T-helper 17 cell (primary cell): Measurements from ENCODE around the gene MRPS26. TPM values are rescaled to one million over a fixed set of nuclear protein-coding genes. Genes with fewer than 3 reads are reported as not detected.
"Not testable (repeated sequence)": the region's sequence is repeated elsewhere in the genome, so short reads cannot be mapped to it uniquely, and the experiment has no call there.

Experiments
- ATAC-seq: fragments of 150-1000 bp; cut with Tn5 transposase; 2 replicates; pipeline ENCODE4 v1.10.0; 2021; ENCODE audit warnings: mild to moderate bottlenecking, moderate library complexity
- DNase-seq, 3 donors: peaks; one replicate each; pipeline versions ENCODE4 v3.0.0 to v3.0.0-alpha.2; 2020 to 2021
- H3K9me3 ChIP-seq: one replicate; pipeline ENCODE4 v1.7.0; 2013; ENCODE audit warnings: low read length, mild to moderate bottlenecking; ENCODE audit not compliant: control insufficient read depth, poor library complexity, severe bottlenecking
- H3K27ac Mint-ChIP-seq: one replicate; pipeline ENCODE4 v1.8.0; 2022; ENCODE audit warnings: mild to moderate bottlenecking, moderate library complexity, mixed read lengths
- H3K27me3 Mint-ChIP-seq: one replicate; pipeline ENCODE4 v1.8.0; 2022; ENCODE audit warnings: mixed read lengths
- H3K36me3 Mint-ChIP-seq: one replicate; pipeline ENCODE4 v1.8.0; 2022; ENCODE audit warnings: low read depth, mixed read lengths
- H3K4me1 Mint-ChIP-seq: one replicate; pipeline ENCODE4 v1.8.0; 2022; ENCODE audit warnings: mild to moderate bottlenecking, mixed read lengths
- H3K4me3 Mint-ChIP-seq: one replicate; pipeline ENCODE4 v1.8.0; 2022; ENCODE audit warnings: mild to moderate bottlenecking, moderate library complexity, mixed read lengths
- total RNA-seq, 4 donors: library from RNA in 2 of 4; stranded (reverse) in 2 of 4; gene quantifications; one replicate each; pipeline ENCODE4 v1.2.3 and lab custom pipeline; 2022 to 2026

MRPS26 gene
- total RNA-seq, 2 donors from 2014 or later: 16.8 to 17.2 TPM

DNA sequence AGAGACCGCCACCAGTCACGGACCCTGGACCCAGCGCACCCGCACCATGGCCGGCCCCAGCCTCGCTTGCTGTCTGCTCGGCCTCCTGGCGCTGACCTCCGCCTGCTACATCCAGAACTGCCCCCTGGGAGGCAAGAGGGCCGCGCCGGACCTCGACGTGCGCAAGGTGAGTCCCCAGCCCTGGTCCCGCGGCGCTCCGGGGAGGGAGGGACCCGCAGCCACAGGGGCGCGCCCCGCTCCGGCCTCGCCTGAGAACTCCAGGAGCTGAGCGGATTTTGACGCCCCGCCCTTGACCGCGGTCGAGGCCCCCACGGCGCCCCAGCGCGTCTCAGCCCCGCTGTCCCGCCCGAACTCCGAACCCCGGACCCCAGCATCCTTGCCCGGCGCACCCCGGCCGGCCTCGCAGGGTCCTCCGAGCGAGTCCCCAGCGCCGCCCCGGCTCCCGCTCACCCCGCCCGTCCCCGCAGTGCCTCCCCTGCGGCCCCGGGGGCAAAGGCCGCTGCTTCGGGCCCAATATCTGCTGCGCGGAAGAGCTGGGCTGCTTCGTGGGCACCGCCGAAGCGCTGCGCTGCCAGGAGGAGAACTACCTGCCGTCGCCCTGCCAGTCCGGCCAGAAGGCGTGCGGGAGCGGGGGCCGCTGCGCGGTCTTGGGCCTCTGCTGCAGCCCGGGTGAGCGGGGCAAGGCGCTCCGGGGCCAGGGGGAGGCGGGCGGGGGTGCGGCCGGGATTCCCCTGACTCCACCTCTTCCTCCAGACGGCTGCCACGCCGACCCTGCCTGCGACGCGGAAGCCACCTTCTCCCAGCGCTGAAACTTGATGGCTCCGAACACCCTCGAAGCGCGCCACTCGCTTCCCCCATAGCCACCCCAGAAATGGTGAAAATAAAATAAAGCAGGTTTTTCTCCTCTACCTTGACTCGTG, 26.0 kb downstream of the MRPS26 start, which contains the start of gene OXT:
Gene OXT, plus strand, starts transcription at position 11 of the 920 bp plus-strand sequence. Its CDS starts 36 bp downstream, at position 47.
- peak within 1 kb of the TSS; percentile 91 for H3K27ac Mint-ChIP-seq
- no peaks in the 10 kb centered on the region for H3K27me3 Mint-ChIP-seq
- peak within 1 kb of the TSS; percentile 87 for H3K4me3 Mint-ChIP-seq
- H3K4me1 Mint-ChIP-seq: peaks cover 23% of the 10 kb centered on the region
- no peaks in the 10 kb centered on the region for H3K9me3 ChIP-seq
- ATAC-seq: peak; percentile 88
- DNase-seq: peak; percentile 58 to 69 (median 65)
- H3K36me3 Mint-ChIP-seq: peaks cover 2% of the 10 kb centered on the region

DNA sequence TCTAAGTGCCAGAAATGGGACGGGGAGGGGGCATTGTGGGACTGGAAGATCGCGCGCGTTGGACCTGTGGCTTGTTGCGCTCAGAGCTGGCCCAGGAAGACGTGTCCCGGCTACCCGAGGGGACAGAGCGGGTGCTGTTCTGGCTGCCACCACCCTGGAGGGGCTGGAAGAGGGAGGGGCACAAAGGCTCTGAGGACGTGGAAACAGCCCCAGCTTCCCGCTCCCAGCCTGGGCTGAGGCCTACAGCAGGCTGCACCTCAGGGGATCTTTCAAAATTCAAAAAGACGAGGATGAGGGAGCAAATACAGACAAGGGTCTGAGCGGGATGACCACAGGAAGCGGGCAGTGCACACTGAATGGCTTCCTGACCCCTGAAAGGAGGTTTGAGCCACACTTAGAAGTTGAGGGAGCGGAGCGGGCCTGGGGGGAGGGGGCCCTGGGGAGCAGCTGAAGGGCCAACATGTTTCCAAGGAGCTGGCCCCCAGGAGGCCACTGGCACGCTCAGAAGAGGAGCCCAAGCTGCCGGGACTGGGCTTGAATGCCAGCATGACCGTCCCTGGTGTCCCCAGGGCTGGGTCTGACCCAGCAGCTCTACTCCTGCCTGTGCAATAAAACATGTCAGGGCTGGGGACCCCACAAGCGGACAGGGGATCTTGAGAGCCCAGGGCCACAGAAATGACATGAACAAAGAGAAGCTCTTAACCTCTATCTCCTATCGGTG, 26.8 kb downstream of the MRPS26 start:
- Mint-ChIP-seq H3K4me3 (peak overlapping the region; percentile 87), H3K27me3 (no peaks in the 10 kb centered on the region), H3K36me3 (peaks cover 2% of the 10 kb centered on the region), H3K4me1 (peaks cover 26% of the 10 kb centered on the region), H3K27ac (peak overlapping the region; percentile 80)
- ATAC-seq (no peak), DNase-seq (no peak)
- H3K9me3 ChIP-seq: no peaks in the 10 kb centered on the region

DNA sequence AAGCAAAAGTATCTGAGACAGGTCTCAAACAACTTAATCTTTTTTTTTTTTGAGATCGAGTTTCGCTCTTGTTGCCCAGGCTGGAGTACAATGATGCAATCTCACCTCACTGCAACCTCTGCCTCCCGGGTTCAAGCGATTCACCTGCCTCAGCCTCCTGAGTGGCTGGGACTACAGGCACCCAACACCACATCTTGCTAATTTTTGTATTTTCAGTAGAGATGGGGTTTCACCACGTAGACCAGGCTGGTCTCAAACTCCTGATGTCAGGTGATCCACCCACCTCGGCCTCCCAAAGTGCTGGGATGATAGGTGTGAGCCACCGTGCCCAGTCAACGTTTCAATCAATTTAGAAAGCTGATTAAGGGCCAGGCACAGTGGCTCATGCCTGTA, 27.4 kb downstream of the MRPS26 start:
- peaks cover 27% of the 10 kb centered on the region for H3K4me1 Mint-ChIP-seq
- H3K27ac Mint-ChIP-seq: peak overlapping the region; percentile 80
- not testable (repeated sequence) for ATAC-seq, H3K27me3 Mint-ChIP-seq, H3K36me3 Mint-ChIP-seq, H3K9me3 ChIP-seq, DNase-seq
- H3K4me3 Mint-ChIP-seq: peak overlapping the region; percentile 33

DNA sequence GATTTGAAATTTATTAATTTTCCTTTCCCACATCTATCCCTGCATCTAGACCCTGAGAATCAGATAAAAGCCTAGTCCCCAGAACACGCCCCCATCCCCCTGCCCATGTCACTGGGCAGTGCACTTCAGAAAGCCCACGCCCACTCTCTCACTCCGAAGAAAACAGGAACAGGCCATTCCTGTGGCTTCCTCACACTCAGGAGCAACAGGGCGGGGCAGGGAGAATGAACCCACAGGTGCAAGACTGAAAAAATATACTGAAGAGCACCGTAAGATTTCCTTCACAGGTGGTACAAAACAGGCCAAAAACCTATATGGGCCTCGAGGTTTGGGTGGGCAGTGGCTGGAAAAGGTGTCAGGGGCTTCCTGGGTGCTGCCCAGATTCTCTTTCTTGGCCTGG, 29.0 kb downstream of the MRPS26 start:
- H3K36me3 Mint-ChIP-seq: no peaks in the 10 kb centered on the region
- H3K4me3 Mint-ChIP-seq: no peak overlapping the region
- DNase-seq: no peak
- H3K9me3 ChIP-seq: no peaks in the 10 kb centered on the region
- no peak for ATAC-seq
- no peak overlapping the region for H3K27ac Mint-ChIP-seq
- peaks cover 24% of the 10 kb centered on the region for H3K4me1 Mint-ChIP-seq
- H3K27me3 Mint-ChIP-seq: no peaks in the 10 kb centered on the region

DNA sequence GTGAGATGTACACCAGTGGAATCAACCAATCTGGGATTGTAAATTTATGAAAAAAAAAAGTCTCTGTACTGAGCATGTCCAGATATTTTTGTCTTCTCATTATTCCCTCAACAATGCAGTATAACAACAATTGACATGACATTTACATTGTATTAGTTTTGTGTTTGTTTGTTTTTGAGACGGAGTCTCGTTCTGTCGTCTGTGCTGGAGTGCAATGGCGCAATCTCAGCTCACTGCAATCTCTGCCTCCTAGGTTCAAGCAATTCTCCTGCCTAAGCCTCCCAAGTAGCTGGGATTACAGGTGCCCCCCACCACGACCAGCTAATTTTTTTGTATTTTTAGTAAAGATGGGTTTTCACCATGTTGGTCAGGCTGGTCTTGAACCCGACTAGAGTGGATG, 29.5 kb downstream of the MRPS26 start:
- DNase-seq, H3K36me3 Mint-ChIP-seq, ATAC-seq, H3K27ac Mint-ChIP-seq, H3K9me3 ChIP-seq, H3K4me3 Mint-ChIP-seq, H3K27me3 Mint-ChIP-seq: not testable (repeated sequence)
- H3K4me1 Mint-ChIP-seq: peaks cover 24% of the 10 kb centered on the region

DNA sequence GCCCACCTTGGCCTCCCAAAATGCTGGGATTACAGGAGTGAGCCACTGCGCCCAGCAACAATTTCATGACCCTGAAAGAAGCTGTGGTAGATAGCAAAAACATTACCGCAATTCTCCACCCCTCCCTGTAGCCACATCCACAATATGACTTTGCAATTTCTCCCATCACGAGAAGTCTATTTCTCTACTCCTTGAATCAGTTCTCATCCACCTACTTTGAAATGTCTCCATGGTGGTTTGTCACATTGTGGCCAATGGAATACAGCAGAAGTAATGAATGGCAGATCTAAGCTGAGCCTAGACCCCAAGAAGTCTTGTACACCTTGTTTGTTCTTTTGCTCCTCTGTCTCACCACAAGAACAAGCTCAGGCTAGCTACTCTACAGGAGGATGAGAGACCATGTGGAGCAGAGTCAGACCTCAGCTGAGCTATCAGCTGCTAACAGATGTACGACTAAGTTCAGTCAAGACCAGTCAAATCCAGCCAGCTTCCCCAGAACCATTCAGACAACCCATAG, 31.8 kb downstream of the MRPS26 start:
- no peaks in the 10 kb centered on the region for H3K9me3 ChIP-seq
- Mint-ChIP-seq H3K27ac (no peak overlapping the region), H3K27me3 (peaks cover 22% of the 10 kb centered on the region), H3K4me3 (peak overlapping the region; percentile 36), H3K4me1 (peaks cover 15% of the 10 kb centered on the region), H3K36me3 (peaks cover 2% of the 10 kb centered on the region)
- DNase-seq: no peak
- peak; percentile 45 for ATAC-seq

DNA sequence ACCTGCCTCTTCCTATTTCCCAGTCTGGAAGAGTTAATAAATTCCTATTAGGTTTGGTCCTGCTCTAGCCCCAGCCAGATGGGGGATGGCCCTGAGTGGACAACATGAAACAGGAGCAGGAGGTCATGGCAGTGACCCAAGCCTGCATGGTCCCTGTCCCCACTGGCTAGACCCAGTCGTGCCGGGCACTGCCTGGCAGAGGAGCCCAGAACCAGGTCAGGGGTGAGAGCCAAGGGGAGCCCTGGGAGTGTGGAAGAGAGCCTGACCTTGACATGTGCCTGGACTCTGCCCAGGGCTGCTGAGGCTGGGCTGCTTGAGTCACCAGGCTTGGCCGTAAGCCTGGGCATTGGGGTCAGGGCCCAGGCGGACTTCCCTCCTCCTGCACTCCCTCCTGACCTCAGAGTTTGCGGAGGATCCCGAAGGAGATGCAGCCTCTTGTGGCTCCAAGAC, 35.1 kb downstream of the MRPS26 start:
- Mint-ChIP-seq H3K36me3 (peaks cover 5% of the 10 kb centered on the region), H3K27ac (no peak overlapping the region), H3K4me3 (no peak overlapping the region), H3K4me1 (peaks cover 17% of the 10 kb centered on the region), H3K27me3 (peaks cover 39% of the 10 kb centered on the region)
- ATAC-seq (no peak), DNase-seq (no peak)
- H3K9me3 ChIP-seq: no peaks in the 10 kb centered on the region

DNA sequence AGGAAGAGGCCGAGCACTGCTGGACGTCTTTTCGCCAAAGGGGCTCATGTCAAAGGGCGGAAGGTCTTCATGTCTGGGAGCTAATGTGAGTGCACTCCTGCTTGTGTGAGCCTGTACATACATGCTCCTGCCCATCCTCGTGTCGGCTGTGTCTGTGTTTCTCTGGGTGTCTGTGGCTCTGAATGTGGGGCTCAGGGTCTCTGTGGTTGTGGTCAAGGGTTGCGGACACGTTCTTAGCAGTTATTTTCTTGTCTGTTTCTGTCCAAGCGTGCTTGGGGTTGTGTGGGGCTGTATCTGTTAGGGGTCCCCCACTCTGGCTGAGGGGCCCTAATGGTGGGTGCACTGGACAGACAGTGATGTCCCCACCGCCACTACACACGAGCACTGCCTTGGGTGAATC, 35.8 kb downstream of the MRPS26 start:
- Mint-ChIP-seq H3K27me3 (peaks cover 39% of the 10 kb centered on the region), H3K4me3 (peak overlapping the region; percentile 80), H3K36me3 (peaks cover 5% of the 10 kb centered on the region), H3K4me1 (peaks cover 17% of the 10 kb centered on the region), H3K27ac (no peak overlapping the region)
- ATAC-seq (no peak), DNase-seq (no peak)
- H3K9me3 ChIP-seq: no peaks in the 10 kb centered on the region

DNA sequence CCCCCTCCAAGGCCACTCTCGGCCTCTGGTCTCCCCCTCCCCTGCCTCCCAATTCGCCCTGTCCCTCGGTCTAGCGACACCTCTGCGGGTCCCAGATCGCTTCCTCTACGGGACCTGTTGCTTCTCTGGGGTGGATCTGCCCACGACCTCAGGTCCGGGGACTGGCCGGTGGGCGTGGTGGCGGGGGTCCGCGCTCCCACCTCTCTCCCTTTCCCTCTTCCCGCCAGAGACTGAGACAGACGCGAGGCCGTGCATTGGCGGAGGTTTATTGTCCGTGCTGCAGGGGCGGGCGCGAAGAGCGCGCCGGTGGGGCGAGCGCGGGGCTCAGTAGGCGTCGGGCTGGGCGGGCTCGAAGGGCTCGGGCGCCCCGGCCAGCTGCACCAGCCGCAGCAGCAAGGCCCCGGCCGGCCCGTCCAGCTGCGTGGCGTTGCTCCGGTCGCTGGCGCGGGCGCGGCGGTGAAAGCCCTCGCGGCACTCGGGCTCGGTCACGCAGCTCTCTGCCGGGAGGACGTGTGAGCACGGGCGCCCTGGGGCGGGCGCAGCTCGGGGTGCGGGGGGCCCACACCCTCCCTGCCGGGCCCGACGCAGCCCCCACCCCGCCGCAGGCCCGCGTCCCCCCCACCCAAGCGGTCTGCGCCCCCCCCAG, 36.6 kb downstream of the MRPS26 start:
- H3K27me3 Mint-ChIP-seq: peaks cover 39% of the 10 kb centered on the region
- H3K9me3 ChIP-seq: no peaks in the 10 kb centered on the region
- ATAC-seq (peak; percentile 53), DNase-seq (no peak)
- peak overlapping the region; percentile 80 for H3K4me3 Mint-ChIP-seq
- H3K36me3 Mint-ChIP-seq: peaks cover 5% of the 10 kb centered on the region
- no peak overlapping the region for H3K27ac Mint-ChIP-seq
- peaks cover 13% of the 10 kb centered on the region for H3K4me1 Mint-ChIP-seq

DNA sequence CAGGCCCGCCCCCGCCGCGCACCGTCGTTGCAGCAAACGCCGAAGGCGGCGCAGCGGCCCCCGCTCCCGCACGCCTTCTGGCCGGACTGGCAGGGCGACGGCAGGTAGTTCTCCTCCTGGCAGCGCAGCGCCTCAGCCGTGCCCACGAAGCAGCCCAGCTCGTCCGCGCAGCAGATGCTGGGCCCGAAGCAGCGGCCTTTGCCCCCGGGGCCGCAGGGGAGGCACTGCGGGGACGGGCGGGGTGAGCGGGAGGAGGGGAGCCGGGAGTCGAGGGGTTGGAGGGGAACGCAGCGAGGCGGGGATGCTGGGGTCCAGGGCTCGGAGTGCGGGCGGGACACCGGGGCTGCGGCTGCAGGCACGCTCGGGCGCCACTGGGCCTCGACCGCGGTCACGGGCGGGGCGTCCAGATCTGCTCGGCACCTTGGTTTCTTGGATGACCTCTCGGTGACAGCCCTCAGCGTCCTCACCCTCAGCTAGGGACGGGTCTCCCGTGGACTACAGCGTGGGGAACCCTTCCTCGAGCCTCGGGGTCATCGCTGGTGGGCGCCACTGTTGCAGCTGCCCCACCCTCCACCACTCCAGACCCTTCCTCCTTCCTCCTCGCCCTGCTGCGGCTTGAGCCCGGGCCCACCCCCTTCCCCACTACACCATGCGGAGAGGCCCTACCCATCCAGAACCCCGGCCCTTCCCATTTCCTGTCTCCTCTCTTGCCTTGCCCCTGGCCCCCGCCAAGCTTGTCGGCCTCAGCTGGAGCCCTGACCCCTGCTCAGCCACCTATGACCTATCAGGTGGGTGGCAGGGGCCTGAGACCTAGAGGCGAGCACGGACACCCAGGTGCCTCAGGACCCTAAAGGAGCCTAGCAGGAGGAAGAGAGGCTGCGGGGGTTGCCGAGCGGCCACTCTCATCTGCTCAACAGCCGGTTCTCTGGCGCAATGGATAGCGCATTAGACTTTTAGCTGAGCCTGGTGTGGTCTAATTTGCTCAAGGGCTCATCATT, 37.4 kb downstream of the MRPS26 start:
- no peak for DNase-seq
- ATAC-seq: peak; percentile 53
- H3K9me3 ChIP-seq: no peaks in the 10 kb centered on the region
- Mint-ChIP-seq H3K36me3 (peaks cover 5% of the 10 kb centered on the region), H3K27me3 (peaks cover 40% of the 10 kb centered on the region), H3K4me1 (peaks cover 11% of the 10 kb centered on the region), H3K4me3 (peak overlapping the region; percentile 80), H3K27ac (no peak overlapping the region)

DNA sequence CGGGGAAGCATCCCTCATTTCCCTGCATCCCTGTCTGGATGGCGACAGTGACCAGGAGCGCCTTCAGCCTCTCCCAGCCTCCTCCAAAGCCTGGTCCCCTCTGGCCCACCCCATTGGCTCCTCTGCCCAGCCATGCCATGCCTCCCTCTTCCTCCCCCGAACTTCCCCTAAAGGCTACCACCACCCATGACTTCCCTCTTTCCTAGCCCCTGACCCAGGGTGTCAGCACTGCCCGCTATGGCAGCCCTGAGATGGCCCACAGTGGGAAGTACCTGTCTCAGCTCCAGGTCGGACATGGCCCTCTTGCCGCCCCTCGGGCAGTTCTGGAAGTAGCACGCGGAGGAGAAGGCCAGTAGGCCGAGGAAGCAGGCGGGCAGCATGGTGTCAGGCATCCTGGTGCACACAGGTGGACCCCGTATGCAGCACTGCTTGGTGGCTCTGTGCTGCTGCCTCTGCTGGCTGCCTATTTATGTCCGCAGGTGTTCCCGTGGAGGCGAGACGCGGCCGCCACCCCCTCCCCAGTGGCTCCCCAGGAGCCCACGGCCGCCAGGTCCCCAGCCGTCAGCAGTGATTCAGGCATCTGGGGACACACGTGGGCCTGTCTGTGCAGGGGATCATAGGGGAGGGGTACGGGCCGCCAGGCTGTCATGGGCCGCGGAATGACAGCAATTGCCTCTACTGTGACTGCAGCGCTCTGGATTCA, 38.6 kb downstream of the MRPS26 start, which contains the start of gene AVP:
Gene AVP, minus strand, starts transcription at position 442 of the 703 bp plus-strand sequence. Its CDS starts 50 bp downstream, at position 392.
- no peak within 1 kb of the TSS for H3K27ac Mint-ChIP-seq
- peaks cover 5% of the 10 kb centered on the region for H3K36me3 Mint-ChIP-seq
- peak within 1 kb of the TSS; percentile 80 for H3K4me3 Mint-ChIP-seq
- peaks cover 46% of the 10 kb centered on the region for H3K27me3 Mint-ChIP-seq
- peaks cover 11% of the 10 kb centered on the region for H3K4me1 Mint-ChIP-seq
- no peak for DNase-seq
- ATAC-seq: no peak
- H3K9me3 ChIP-seq: no peaks in the 10 kb centered on the region
